K562 (cell line): ENCODE measurements around the gene ZNF48. TPM values are rescaled to one million over a fixed set of nuclear protein-coding genes. Genes with fewer than 3 reads are reported as not detected.

ENCODE experiments used
- BRF2 ChIP-seq: IDR thresholded peaks from 3 replicates; pipeline ENCODE4 v1.6.1; 2011; ENCODE audit warnings: borderline replicate concordance, mild to moderate bottlenecking; ENCODE audit not compliant: insufficient read length, insufficient read depth
- CTCFL ChIP-seq: IDR thresholded peaks from 2 replicates; pipeline ENCODE4 v1.6.1; 2011; ENCODE audit warnings: borderline replicate concordance, low read depth, mild to moderate bottlenecking, moderate library complexity, low read length; ENCODE audit not compliant: insufficient read depth, poor library complexity, severe bottlenecking
- ELF1 ChIP-seq: fragments of 200-800 bp; sonication (Bioruptor generic); IDR thresholded peaks from 2 replicates; pipeline ENCODE4 v1.6.1; 2016; ENCODE audit warnings: missing genetic modification characterization, missing compliant biosample characterization
- EWSR1 ChIP-seq: fragments of 450-650 bp; IDR thresholded peaks from 2 replicates; pipeline ENCODE4 v1.6.1; 2018; ENCODE audit warnings: borderline replicate concordance, mild to moderate bottlenecking, low read depth, moderate library complexity; ENCODE audit not compliant: partially characterized antibody
- FOXP4 ChIP-seq: sonication (generic); formaldehyde crosslinking; IDR thresholded peaks from 2 replicates; pipeline ENCODE4 v1.8.0; 2022; ENCODE audit warnings: mild to moderate bottlenecking, missing genetic modification reagents, borderline replicate concordance
- HDGF ChIP-seq: fragments of 450-650 bp; IDR thresholded peaks from 2 replicates; pipeline ENCODE4 v1.6.1; 2016
- L3MBTL2 ChIP-seq: fragments of 450-650 bp; IDR thresholded peaks from 2 replicates; pipeline ENCODE4 v1.6.1; 2016; ENCODE audit warnings: mild to moderate bottlenecking, moderate library complexity
- MYC ChIP-seq, 2 experiments: fragments of 250-450 bp in 1 of 2; sonication (Bioruptor Pico) in 1 of 2; IDR thresholded peaks; 2 replicates each; pipeline versions ENCODE4 v1.5.1 to v1.6.1; 2012 to 2021; ENCODE audit warnings: low read depth in 2 of 2, borderline replicate concordance in 1 of 2, improper control_type of control experiment in 1 of 2, low read length in 1 of 2, mild to moderate bottlenecking in 1 of 2, moderate library complexity in 1 of 2
- SMARCB1 ChIP-seq: IDR thresholded peaks from 2 replicates; pipeline ENCODE4 v1.6.1; 2011; ENCODE audit warnings: improper control_type of control experiment, low read depth; ENCODE audit not compliant: insufficient read length
- SNRNP70 ChIP-seq: fragments of 200-400 bp; formaldehyde crosslinking; optimal IDR thresholded peaks from 2 replicates; pipeline ENCODE3; 2017; ENCODE audit warnings: low read depth, low read length
- TAF15 ChIP-seq: fragments of 200-400 bp; formaldehyde crosslinking; IDR thresholded peaks from 2 replicates; pipeline ENCODE4 v1.6.1; 2017; ENCODE audit warnings: mild to moderate bottlenecking, low read depth, low read length, moderate library complexity
- TCFL5 ChIP-seq: fragments of 250-450 bp; sonication (Bioruptor Pico); conservative IDR thresholded peaks from 2 replicates; pipeline ENCODE4 v1.6.1; 2021; ENCODE audit warnings: mild to moderate bottlenecking, moderate library complexity, matching md5 sums
- USF1 ChIP-seq: sonication (generic); formaldehyde crosslinking; IDR thresholded peaks from 2 replicates; pipeline ENCODE4 v1.9.0; 2022; ENCODE audit warnings: mild to moderate bottlenecking, missing genetic modification reagents
- ZC3H11A ChIP-seq: IDR thresholded peaks from 2 replicates; pipeline ENCODE4 v1.6.1; 2012; ENCODE audit warnings: low read depth, low read length, improper control_type of control experiment
- ZFP30 ChIP-seq: fragments of 250-450 bp; sonication (Bioruptor Pico); IDR thresholded peaks from 2 replicates; pipeline ENCODE4 v1.8.0; 2022; ENCODE audit warnings: moderate library complexity, mild to moderate bottlenecking, inconsistent platforms, borderline replicate concordance
- ZKSCAN8 ChIP-seq: fragments of 200-800 bp; sonication (Bioruptor generic); IDR thresholded peaks from 2 replicates; pipeline ENCODE4 v1.6.1; 2016; ENCODE audit warnings: missing genetic modification characterization, missing compliant biosample characterization
- ZNF384 ChIP-seq: IDR thresholded peaks from 2 replicates; pipeline ENCODE4 v1.6.1; 2012; ENCODE audit warnings: low read depth, low read length, improper control_type of control experiment
- ZNF586 ChIP-seq: fragments of 450-650 bp; formaldehyde crosslinking; conservative IDR thresholded peaks from 2 replicates; pipeline ENCODE4 v1.4.0; 2020; ENCODE audit warnings: mild to moderate bottlenecking, moderate library complexity
- polyA plus RNA-seq, 8 experiments: library from polyadenylated mRNA; depleted of rRNA in 4 of 8; stranded (reverse) in 5 of 8; unstranded in 3 of 8; fragments of >200 nt; fragmentation: Nextera tagmentation in 2 of 8; fragmentation: Illumina TruSeq in 1 of 8; extraction: Ambion mirVana in 2 of 8; extraction: Trizol in 1 of 8; gene quantifications; 2 replicates each; pipeline versions ENCODE4 v1.2.1 to v1.2.3, GENCODE V29; 2011 to 2014; ENCODE audit warnings: inconsistent platforms in 1 of 8, missing spikeins in 1 of 8
- total RNA-seq, 7 experiments: library from RNA; depleted of rRNA in 6 of 7; stranded (reverse); fragments of >200 nt in 6 of 7; fragmentation: Illumina TruSeq in 2 of 7; extraction: Trizol in 2 of 7; gene quantifications; 2 replicates each; pipeline versions ENCODE4 v1.2.1 to v1.2.3, GENCODE V29; 2011 to 2021; ENCODE audit warnings: low replicate concordance in 1 of 7

The ZNF48 gene
- total and polyA plus RNA-seq, 9 of the 15 experiments (the other 6 are each of a cell fraction or from before 2014, with no cell fraction given) = 0.38 to 11.6 (median 4.7) TPM

GRCh38 chr16:30378236-30379157 is 16.7 kb upstream of the ZNF48 start (continued):
- TF ChIP-seq ZFP30 (CRISPR knock-in tag) = no peak
- TF ChIP-seq ZNF384 = no peak
- 0 out of 2 replicates have a peak, but pooled peaks have one; percentile 23 for TF ChIP-seq FOXP4 (CRISPR knock-in tag)
- no peak for TF ChIP-seq SNRNP70
- TF ChIP-seq BRF2 = no peak
- TF ChIP-seq ZNF586 (CRISPR knock-in tag) = no peak
- TF ChIP-seq ZC3H11A = no peak
- no peak for TF ChIP-seq TCFL5 (CRISPR knock-in tag)
- no peak for TF ChIP-seq EWSR1
- TF ChIP-seq USF1 (CRISPR knock-in tag) = peak; percentile 33; the same call in 1 of the 2 replicates
- no peak for TF ChIP-seq ZKSCAN8 (CRISPR knock-in tag)
- no peak; the same call in none of the 2 replicates for TF ChIP-seq L3MBTL2
- no peak for TF ChIP-seq SMARCB1
- TF ChIP-seq CTCFL = no peak
- TF ChIP-seq HDGF = 0 out of 2 replicates have a peak, but pooled peaks have one; percentile 18
- no peak for TF ChIP-seq TAF15
- no peak for TF ChIP-seq ELF1 (tag)
- 0 out of 2 replicates have a peak, but pooled peaks have one; percentile 39 for TF ChIP-seq MYC (IDR thresholded peaks at IDR 0.05; ENCODE audit: low read depth, low read length)
- no peak for TF ChIP-seq MYC (CRISPR knock-in tag; IDR thresholded peaks at IDR 0.05; ENCODE audit: borderline replicate concordance, low read depth)
